T-helper 1 cell (primary cell): Measurements from ENCODE around the gene VSTM2B.

Source experiments
- DNase-seq, 5 donors: peaks; one replicate each; pipeline ENCODE4 v3.0.0-alpha.2; 2012 to 2020

Gene VSTM2B

GRCh38 chr19:29497241-29497640, 28.6 kb upstream of the VSTM2B start:
- no peak for DNase-seq

DNA sequence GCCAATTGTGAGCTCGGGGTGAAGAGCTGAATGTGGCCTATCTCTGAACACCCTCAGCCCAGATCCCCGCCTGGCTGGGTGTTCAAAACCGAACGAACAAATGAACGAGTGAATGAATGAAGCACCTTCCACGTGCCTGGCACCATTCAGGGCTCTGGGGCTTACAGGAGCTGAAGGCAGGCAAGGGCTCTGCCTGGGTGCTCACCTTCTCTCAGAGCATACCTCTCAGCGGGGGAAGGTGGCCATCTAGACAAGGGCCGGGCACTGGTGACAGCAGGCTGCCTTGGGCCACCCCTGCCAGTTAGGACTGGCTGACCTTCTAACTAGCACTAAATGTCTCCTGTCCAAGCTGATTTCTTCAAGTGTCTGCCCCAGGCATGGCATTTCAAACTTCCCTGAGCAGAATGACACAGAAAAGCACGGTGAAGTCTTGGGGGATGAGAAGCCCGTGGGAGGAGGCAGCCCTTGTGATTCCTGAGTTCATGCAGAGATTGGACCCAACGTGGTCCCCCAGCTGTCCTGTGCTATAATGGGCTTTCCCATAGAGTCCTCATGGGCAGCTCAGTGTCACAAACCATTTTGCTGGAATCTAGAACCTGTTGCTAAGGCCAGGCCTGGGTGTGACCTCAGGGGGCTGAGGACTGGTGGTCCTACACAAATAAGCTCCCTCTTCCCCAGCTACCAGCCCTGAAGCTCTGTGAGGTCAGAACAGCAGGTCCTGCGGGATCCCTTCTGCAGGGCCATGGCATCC, 27.9 kb upstream of the VSTM2B start:
- no peak for DNase-seq

DNA sequence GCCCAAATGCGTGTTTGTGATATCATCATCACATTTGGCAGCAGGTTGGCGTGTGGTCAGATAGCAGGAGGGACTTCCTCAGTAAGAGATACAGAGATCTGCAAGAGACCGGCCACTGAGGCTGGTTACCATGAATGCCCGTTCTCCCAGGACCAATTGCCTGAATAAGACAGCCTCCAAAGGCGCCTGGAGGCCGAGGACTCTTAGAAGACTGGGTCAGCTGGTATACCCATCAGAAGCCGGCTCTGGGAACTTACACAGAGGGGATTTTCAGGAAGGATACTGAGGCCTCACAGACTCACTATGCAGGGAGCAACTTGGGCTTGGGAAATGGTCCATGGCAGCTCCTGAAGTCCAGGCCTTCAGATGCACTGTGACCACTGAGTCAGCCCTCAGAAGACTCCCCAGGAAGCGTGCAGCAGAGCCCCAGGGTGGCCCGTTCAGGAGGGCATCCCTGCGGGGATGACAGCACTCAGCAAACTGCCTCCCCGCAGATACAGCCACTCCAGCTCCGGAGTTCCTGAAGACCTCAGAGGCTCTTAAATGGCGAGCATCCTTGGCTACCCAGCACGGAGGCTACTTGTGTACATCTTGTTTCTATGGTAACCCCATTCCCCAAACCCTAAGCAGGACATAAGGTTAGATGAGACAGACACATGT, 26.4 kb upstream of the VSTM2B start:
- no peak for DNase-seq

GRCh38 chr19:29499921-29500590, 25.7 kb upstream of the VSTM2B start:
- DNase-seq: no peak

DNA sequence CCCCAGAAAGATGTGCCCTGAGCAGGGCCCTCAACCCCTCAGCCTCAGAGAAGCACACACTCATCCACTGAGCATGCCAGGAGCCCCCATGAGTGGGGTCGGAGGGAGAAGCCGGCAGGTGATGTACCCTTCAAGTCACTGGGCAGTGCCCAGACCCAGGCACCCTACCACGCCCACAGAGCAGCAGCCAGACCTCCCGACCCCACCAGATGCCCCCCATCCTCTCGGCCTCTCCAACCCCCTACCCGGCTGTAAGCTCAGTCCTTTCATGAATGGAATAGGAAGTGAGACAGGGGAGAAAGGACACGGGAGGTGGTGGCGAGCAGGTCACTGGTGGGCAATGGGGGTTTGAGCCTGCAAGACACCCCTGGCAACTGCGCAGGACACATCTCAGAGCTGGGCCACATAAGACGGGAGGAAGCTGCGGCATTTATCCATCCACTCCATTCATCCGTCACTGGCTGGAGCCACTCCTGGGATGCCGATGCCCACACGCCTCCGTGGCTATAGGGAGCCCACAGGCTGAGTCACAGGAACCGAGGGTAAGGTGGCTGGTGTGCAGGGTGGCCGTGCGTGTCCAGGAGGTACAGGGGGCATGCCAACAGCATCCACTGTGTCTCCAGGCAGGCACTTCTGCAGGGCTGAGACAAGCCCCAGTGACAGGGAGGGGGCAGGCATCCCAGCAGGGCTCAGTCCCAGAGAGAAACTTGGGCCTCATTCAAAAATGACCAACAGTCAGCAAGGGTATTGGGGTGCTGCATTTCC, 23.8 kb upstream of the VSTM2B start:
- DNase-seq: no peak

GRCh38 chr19:29502581-29502850, 23.3 kb upstream of the VSTM2B start:
- no peak for DNase-seq

- DNase-seq: no peak
Measured at GRCh38 chr19:29503140-29503758, 22.5 kb upstream of the VSTM2B start.

- no peak for DNase-seq
Measured at GRCh38 chr19:29503785-29504184, 22.0 kb upstream of the VSTM2B start.

GRCh38 chr19:29504454-29504853, 21.3 kb upstream of the VSTM2B start:
- DNase-seq: no peak

GRCh38 chr19:29505097-29505824, 20.5 kb upstream of the VSTM2B start:
- no peak for DNase-seq

- DNase-seq: no peak
Measured at GRCh38 chr19:29506619-29506911, 19.2 kb upstream of the VSTM2B start.

DNA sequence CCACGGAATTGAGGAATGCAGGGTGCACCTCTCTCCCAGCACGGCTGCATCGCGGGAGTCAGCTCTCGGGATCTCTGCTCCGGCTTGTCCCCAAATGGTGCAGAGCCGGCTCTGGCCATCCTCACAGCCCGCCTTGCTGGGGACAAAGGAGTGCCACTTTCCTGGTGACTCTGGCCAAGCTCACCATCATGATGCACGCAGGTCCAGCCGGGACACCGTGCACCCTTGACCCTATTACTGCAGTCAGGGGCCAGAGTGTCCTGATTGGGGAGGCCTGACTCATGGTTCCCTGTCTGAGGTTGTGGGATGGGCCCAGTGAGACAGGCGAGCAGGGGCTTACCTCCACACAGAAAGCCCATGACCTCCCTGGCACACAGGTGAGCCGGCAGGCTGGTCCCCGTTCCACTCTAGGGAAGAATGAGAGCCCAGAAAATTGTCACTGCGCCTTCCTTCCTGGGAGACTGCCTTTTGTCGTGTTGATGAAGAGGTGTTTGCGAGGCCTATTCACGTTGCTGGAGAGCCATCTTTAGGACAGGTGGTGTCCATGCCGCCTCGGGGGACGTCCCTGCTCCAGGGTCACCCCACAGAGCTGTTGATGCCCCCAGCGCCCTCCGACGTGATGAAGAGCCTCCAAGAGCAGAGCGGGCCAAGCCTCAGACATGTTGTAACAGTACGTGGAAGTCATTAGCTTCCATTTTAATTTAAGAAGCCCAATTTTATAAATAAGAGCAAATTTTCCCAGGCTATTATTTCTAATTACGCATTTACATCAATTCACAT, 18.5 kb upstream of the VSTM2B start:
- no peak for DNase-seq

- DNase-seq: no peak
Measured at GRCh38 chr19:29508181-29508580, 17.6 kb upstream of the VSTM2B start.

DNA sequence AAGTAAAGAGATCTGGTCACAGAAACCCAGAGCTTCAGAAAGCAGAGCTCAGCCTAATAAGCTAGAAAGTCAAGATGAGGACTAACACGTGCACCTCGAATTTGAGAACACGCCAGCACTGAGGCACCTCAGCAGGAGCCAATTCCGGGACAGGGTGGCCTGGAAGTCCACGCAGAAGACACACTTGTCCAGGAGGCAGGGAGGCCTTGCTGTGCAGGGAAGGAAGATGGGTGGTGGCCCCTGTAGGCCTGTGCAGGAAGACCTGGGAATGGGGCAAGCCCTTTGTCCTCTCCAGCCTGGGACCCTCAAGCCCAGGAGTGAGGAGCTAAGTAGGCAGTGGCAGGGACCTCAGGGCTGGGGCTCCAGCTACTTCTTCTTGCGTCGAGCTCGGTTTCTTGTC, 16.3 kb upstream of the VSTM2B start:
- no peak for DNase-seq

DNA sequence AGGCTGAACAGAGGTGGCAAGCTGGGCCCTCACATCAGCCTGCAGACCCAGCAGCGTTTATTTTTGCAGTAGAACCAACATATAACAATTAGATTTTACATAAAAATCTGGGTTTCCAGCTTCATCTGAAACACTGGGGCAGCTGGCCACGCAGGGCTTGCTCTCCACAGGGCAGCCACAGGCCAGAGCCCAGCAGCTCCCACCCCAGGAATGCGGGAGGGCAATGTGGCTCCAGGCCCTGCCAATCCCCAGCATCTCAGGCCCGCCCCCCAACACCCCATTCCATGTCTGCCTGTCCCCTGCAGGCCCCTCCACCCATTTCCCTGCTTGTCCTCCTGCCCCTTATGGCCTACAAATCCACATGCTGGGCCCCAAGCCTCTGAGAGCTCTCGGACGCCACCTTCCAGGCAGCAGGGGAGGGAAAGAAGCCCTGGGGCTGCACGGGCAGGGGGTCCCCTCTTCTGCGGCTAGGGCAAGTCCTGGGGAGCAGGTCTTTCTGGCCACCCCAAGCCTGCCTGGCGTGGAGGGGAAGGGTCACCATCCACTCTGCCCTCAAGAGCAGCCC, 15.0 kb upstream of the VSTM2B start:
- DNase-seq: no peak

GRCh38 chr19:29511768-29512167, 14.0 kb upstream of the VSTM2B start:
- DNase-seq: no peak

DNA sequence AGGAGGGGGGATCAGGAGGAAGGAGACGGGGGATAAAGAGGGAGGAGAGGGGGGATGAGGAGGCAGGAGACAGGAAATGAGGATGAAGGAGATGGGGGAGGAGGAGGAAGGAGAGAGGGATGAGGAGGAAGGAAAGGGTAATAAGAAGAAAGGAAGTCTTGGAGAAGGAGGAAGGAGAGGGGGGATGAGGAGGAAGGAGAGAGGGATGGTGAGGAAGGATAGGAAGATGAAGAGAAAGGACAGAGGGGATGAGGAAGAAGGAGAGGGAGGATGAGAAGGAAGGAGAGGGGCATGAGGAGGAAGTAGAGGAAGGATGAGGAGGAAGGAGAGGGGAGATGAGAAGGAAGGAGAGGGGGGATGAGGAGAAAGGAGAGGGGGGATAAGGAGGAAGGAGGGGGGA, 13.0 kb upstream of the VSTM2B start:
- no peak for DNase-seq

DNA sequence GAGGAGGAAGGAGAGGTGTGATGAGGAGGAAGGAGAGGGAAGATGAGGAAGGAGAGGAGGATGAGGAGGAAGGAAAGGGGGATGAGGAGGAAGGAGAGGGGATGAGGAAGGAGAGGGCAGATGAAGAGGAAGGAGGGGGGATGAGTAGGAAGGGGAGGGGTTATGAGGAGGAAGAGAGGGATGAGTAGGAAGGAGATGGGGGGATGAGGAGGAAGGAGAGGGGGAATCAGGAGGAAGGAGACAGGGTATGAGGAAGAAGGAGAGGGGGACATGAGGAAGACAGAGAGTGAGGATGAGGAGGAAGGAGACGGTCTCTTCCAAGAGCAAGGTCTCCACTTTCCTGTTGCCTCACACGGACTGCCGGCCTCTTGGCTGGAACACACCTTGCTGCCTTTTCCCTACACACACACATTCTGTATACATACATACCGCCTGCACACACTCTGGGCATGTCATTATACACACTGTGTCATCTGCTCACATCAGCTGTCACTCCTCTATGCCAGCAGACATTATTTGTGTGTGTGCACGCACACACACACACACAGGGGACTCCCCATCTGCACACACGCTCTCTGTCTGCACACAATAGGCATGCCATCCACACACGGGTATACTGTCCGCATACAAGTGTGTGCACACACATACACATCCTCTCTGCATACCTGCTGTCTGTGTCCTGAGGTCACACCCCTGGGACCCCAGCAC, 11.1 kb upstream of the VSTM2B start:
- no peak for DNase-seq

- DNase-seq: no peak
Measured at GRCh38 chr19:29515233-29515619, 10.6 kb upstream of the VSTM2B start.

GRCh38 chr19:29515706-29516357, 10.0 kb upstream of the VSTM2B start:
- no peak for DNase-seq
